HepG2 (cell line): ENCODE measurements around the gene STK36. TPM values are rescaled to one million over a fixed set of nuclear protein-coding genes. Genes with fewer than 3 reads are reported as not detected.

Experiments used
- ATAC-seq: fragments of 200-7000 bp; cut with Tn5 transposase; 3 replicates; pipeline ENCODE4 v1.9.1; 2020; ENCODE audit warnings: mild to moderate bottlenecking, moderate library complexity
- BruUV-seq: library from RNA; stranded (reverse); fragments of 400-500 nt; replicated peaks from 2 replicates; lab custom pipeline; 2021; lab: Mats Ljungman, UMichigan
- CTCF ChIA-PET: fragments of 300-600 bp; formaldehyde crosslinking; extraction: SDS; loops from one replicate; lab custom pipeline; 2021; ENCODE audit warnings: low total read pairs, inconsistent platforms, low intra/inter-chr PET ratio; lab: Yijun Ruan, JAX
- POLR2A ChIA-PET: fragments of 350-600 bp; sonication (Branson Sonifier 250); formaldehyde crosslinking; loops from one replicate; lab custom pipeline; 2020; ENCODE audit warnings: antibody characterized with exemption, inconsistent platforms; lab: Yijun Ruan, JAX
- DNase-seq: peaks from one replicate; pipeline ENCODE4 v3.0.0-alpha.2; 2015; ENCODE audit warnings: low spot score
- FAIRE-seq: peaks from 3 replicates; lab custom pipeline; 2011; peaks lifted over from hg19 to GRCh38; lab: Jason Lieb, UNC
- H2AFZ ChIP-seq: one replicate; pipeline ENCODE4 v1.6.1; 2011; ENCODE audit warnings: low read length, inconsistent platforms
- H3K27ac ChIP-seq: fragments of 300-600 bp; 3 replicates; pipeline ENCODE4 v1.8.0; 2011; ENCODE audit warnings: mixed run types, mild to moderate bottlenecking, mixed read lengths, low read length, inconsistent platforms; ENCODE audit not compliant: insufficient read depth; ENCODE audit errors: extremely low read length
- H3K27me3 ChIP-seq, 2 experiments: fragments of 200-600 bp in 1 of 2; 2 replicates in 1 of 2; 3 replicates in 1 of 2; pipeline versions ENCODE4 v1.6.0 to v1.8.0; 2011; ENCODE audit warnings: low read length in 2 of 2, mild to moderate bottlenecking in 2 of 2, moderate library complexity in 2 of 2, inconsistent platforms in 1 of 2; ENCODE audit not compliant: insufficient read depth in 2 of 2, control insufficient read depth in 1 of 2
- H3K36me3 ChIP-seq, 2 experiments: fragments of 200-600 bp in 1 of 2; replicated peaks in 1 of 2; 2 replicates in 1 of 2; 3 replicates in 1 of 2; pipeline versions ENCODE4 v1.5.1 to v1.8.0; 2011; ENCODE audit warnings: low read length in 2 of 2, inconsistent platforms in 1 of 2; ENCODE audit not compliant: insufficient read depth in 2 of 2, control insufficient read depth in 1 of 2
- H3K4me1 ChIP-seq: 2 replicates; pipeline ENCODE4 v1.5.1; 2012; ENCODE audit warnings: low read length, inconsistent platforms; ENCODE audit not compliant: insufficient read depth
- H3K4me2 ChIP-seq: 2 replicates; pipeline ENCODE4 v1.6.0; 2011; ENCODE audit warnings: low read depth, low read length, inconsistent platforms
- H3K4me3 ChIP-seq, 3 experiments: fragments of 200-600 bp in 1 of 3; sonication (generic), shearing (Covaris generic) in 1 of 3; replicated peaks in 1 of 3; 2 replicates each; pipeline ENCODE4 v1.5.1; 2011 to 2016; ENCODE audit warnings: low read length in 3 of 3, inconsistent platforms in 2 of 3, low read depth in 2 of 3, mild to moderate bottlenecking in 2 of 3, control low read depth in 1 of 3, mixed read lengths in 1 of 3; ENCODE audit not compliant: insufficient read depth in 1 of 3
- H3K79me2 ChIP-seq: one replicate; pipeline ENCODE4 v1.6.1; 2011; ENCODE audit warnings: low read length, inconsistent platforms; ENCODE audit not compliant: insufficient read depth
- H3K9ac ChIP-seq: 2 replicates; pipeline ENCODE4 v1.6.0; 2011; ENCODE audit warnings: mild to moderate bottlenecking, low read depth, low read length, inconsistent platforms; ENCODE audit not compliant: insufficient read depth
- H3K9me3 ChIP-seq: 2 replicates; pipeline ENCODE4 v1.5.1; 2012; ENCODE audit warnings: mild to moderate bottlenecking, low read length
- H4K20me1 ChIP-seq: 2 replicates; pipeline ENCODE4 v1.6.0; 2011; ENCODE audit warnings: inconsistent platforms, mild to moderate bottlenecking, low read length, moderate library complexity; ENCODE audit not compliant: insufficient read depth
- ASH2L ChIP-seq: fragments of 300-600, 200-600 bp; sonication (generic); IDR thresholded peaks from 2 replicates; pipeline ENCODE4 v1.7.0; 2017; ENCODE audit warnings: low read depth, mild to moderate bottlenecking, moderate library complexity, mixed read lengths, low read length; ENCODE audit not compliant: insufficient read length
- BORCS8-MEF2B ChIP-seq: sonication (generic); formaldehyde crosslinking; IDR thresholded peaks from 2 replicates; pipeline ENCODE4 v1.8.0; 2022; ENCODE audit warnings: mild to moderate bottlenecking, missing genetic modification reagents
- ZC3H13 ChIP-seq: sonication (generic); formaldehyde crosslinking; IDR thresholded peaks from 2 replicates; pipeline ENCODE4 v1.8.1; 2023; ENCODE audit warnings: mild to moderate bottlenecking, missing genetic modification reagents, moderate library complexity
- ZNF256 ChIP-seq: sonication (generic); formaldehyde crosslinking; conservative IDR thresholded peaks from 2 replicates; pipeline ENCODE4 v1.4.0; 2020; ENCODE audit warnings: missing genetic modification reagents
- ZNF687 ChIP-seq: sonication (generic); formaldehyde crosslinking; IDR thresholded peaks from 2 replicates; pipeline ENCODE4 v1.5.1; 2020; ENCODE audit warnings: mild to moderate bottlenecking, missing genetic modification reagents, moderate library complexity
- ZSCAN20 ChIP-seq: sonication (generic); formaldehyde crosslinking; IDR thresholded peaks from 2 replicates; pipeline ENCODE4 v1.4.0; 2020; ENCODE audit warnings: missing genetic modification reagents, mild to moderate bottlenecking, borderline replicate concordance
- WGBS: methylation state at CpG from one replicate; pipeline ENCODE4 v1.1.6; 2017; ENCODE audit warnings: low lambda C conversion rate; 5-methylcytosine and 5-hydroxymethylcytosine counted together
- in situ Hi-C: cut with HindIII; loops from 2 replicates; pipeline ENCODE4 v1.10.0; 2017; ENCODE audit warnings: low pct_unique_long_range_greater_than_20kb; ENCODE audit not compliant: extremely low pct_ligation_motif_present
- intact Hi-C: fragments of 100-400 bp; cut with micrococcal nuclease; formaldehyde crosslinking; loops from one replicate; pipeline ENCODE4 v1.10.0; 2022; ENCODE audit not compliant: unreplicated experiment
- polyA plus RNA-seq, 8 experiments: library from polyadenylated mRNA; depleted of rRNA in 3 of 8; stranded (reverse) in 7 of 8; unstranded in 1 of 8; fragments of >200 nt; fragmentation: Illumina TruSeq in 4 of 8; extraction: Trizol in 4 of 8; gene quantifications; 2 replicates each; pipeline versions ENCODE4 v1.2.1 to v1.2.3, GENCODE V29; 2011 to 2016; ENCODE audit warnings: low read depth in 4 of 8, missing spikeins in 1 of 8, mixed read lengths in 1 of 8; ENCODE audit not compliant: insufficient read depth in 1 of 8
- total RNA-seq, 5 experiments: library from RNA; depleted of rRNA; stranded (reverse); fragments of >200 nt; fragmentation: Illumina TruSeq; extraction: Trizol; gene quantifications; 2 replicates each; pipeline ENCODE4 v1.2.3, GENCODE V29; 2016; ENCODE audit warnings: low read depth in 1 of 5
- TF ChIP-seq, protein P1 (sequence below): sonication (generic); formaldehyde crosslinking; conservative IDR thresholded peaks from 2 replicates; pipeline ENCODE4 v1.8.0; 2022; ENCODE audit warnings: missing genetic modification reagents
- TF ChIP-seq, protein P2 (sequence below): sonication (generic); formaldehyde crosslinking; IDR thresholded peaks from 2 replicates; pipeline ENCODE4 v1.8.1; 2023; ENCODE audit warnings: mild to moderate bottlenecking, missing genetic modification reagents

Gene STK36
- total and polyA plus RNA-seq, 2 of the 13 experiments (the other 11 are each of a cell fraction or from before 2014, with no cell fraction given): 45.9 to 83.5 TPM

DNA sequence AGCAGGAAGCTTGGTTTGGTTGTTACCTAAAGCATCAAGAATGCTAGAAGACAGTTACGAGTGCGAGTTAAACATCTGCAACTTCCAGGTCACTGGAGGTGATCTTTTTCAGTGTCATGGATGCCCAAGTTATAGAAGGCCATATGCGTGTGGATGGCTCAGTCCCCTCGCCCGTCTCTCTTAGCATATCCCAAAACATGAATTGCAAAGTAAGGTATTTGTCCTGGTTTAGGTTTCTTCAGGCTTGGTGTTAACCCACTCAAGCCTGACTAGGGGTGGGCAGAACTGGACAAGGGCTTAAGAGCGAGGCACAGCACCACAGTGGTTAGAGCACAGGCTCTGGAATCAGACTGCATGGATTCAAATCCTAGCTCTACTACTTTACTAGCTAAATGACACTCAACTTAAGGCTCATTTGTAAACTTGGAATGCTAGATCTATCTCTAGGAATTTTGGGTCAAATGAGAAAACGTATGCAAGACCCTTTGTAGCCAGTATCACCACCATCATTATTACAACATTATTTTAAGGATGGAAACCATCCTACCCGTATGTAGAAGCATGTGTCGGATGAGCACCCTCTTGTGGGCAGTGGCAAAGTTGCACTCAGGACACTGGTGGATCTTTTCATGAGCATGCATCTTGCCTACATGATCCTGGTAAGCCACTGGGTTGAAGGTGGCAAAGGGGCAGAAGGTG lies 23.6 kb upstream of the STK36 start (continued):
- no peak for TF ChIP-seq ZNF256 (CRISPR knock-in tag)
- TF ChIP-seq, protein P1, sequence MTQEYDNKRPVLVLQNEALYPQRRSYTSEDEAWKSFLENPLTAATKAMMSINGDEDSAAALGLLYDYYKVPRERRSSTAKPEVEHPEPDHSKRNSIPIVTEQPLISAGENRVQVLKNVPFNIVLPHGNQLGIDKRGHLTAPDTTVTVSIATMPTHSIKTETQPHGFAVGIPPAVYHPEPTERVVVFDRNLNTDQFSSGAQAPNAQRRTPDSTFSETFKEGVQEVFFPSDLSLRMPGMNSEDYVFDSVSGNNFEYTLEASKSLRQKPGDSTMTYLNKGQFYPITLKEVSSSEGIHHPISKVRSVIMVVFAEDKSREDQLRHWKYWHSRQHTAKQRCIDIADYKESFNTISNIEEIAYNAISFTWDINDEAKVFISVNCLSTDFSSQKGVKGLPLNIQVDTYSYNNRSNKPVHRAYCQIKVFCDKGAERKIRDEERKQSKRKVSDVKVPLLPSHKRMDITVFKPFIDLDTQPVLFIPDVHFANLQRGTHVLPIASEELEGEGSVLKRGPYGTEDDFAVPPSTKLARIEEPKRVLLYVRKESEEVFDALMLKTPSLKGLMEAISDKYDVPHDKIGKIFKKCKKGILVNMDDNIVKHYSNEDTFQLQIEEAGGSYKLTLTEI (CRISPR knock-in tag): no peak

DNA sequence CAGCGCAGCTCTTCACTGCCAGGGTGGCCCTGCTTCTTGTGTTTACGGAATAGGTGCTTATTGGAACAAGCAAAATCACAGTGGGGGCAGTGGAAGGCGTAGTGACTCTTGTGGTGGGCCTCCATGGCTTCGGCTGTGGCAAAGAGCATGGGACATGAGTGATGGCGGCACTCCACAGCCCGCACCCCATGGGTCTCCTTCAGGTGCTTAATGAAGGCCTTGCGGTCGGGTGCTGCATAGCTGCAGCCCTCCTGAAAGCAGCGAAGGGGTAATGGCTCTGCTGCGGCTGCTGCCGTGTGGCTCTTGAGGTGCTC lies 23.1 kb upstream of the STK36 start:
- Histone ChIP-seq H3K36me3 (peaks cover 39 to 83% of the 10 kb centered on the region in 2 experiments), H3K9ac (no peak overlapping the region), H3K4me1 (peaks cover 11% of the 10 kb centered on the region; the same call in 1 of the 2 replicates), H3K27me3 (no peaks in the 10 kb centered on the region), H4K20me1 (no peaks in the 10 kb centered on the region), H3K4me2 (no peak overlapping the region), H3K27ac (no peak overlapping the region), H2AFZ (no peak overlapping the region), H3K4me3 (no peak overlapping the region), H3K9me3 (no peaks in the 10 kb centered on the region), H3K79me2 (no peaks in the 10 kb centered on the region)
- ChIA-PET POLR2A (no interaction called here), CTCF (interaction anchor here (1.3 to 2.1 kb wide), 3 partner anchors 38 to 463 kb away, joined by 3 to 12 read pairs (median 4); no protein-coding TSS in a partner anchor)
- in situ Hi-C loops: loop anchor here (5.0 kb wide), 1 partner anchor 376 kb away; the partner anchor contains the start of genes AAMP and PNKD
- ATAC-seq (peak; percentile 30), FAIRE-seq (no peak), DNase-seq (no peak)
- TF ChIP-seq BORCS8-MEF2B (0 out of 2 replicates have a peak, but pooled peaks have one; percentile 42), ASH2L (peak; percentile 28), ZC3H13 (CRISPR knock-in tag) (0 out of 2 replicates have a peak, but pooled peaks have one; percentile 38), ZNF687 (CRISPR knock-in tag) (peak; percentile 33; the same call in 1 of the 2 replicates), ZSCAN20 (CRISPR knock-in tag) (no peak)
- TF ChIP-seq, protein P2, sequence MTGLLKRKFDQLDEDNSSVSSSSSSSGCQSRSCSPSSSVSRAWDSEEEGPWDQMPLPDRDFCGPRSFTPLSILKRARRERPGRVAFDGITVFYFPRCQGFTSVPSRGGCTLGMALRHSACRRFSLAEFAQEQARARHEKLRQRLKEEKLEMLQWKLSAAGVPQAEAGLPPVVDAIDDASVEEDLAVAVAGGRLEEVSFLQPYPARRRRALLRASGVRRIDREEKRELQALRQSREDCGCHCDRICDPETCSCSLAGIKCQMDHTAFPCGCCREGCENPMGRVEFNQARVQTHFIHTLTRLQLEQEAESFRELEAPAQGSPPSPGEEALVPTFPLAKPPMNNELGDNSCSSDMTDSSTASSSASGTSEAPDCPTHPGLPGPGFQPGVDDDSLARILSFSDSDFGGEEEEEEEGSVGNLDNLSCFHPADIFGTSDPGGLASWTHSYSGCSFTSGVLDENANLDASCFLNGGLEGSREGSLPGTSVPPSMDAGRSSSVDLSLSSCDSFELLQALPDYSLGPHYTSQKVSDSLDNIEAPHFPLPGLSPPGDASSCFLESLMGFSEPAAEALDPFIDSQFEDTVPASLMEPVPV (CRISPR knock-in tag): no peak
- WGBS: 77% methylated on average over 8 of the region's 11 CpGs
- BruUV-seq: no TSS peak
- intact Hi-C loops: loop anchor here (1.0 to 2.0 kb wide), 2 partner anchors 64 to 198 kb away; no protein-coding TSS in a partner anchor
